ENCODE results near the gene S100A5. TPM values are rescaled to one million over a fixed set of nuclear protein-coding genes. Genes with fewer than 3 reads are reported as not detected.

Gene S100A5
- total RNA-seq, 1 experiment from 2014 or later: not detected

DNA sequence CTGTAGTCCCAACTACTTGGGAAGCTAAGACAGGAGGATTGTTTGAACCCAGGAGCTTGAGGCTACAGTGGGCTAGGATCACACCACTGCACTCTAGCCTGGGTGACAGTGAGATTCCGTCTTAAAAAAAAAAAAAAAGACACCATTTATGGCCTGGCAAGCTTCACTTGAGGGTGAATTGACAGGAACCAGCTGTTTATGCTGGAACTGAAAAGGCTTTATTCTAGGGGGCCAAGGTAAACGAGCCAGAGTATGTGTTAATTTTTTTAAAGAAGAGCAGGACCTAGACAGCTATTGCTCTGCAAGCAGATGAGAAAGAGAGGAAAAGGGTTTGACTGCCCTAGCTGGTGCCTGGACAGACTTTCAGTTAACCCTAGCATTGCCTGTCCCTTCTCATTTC, 42.0 kb downstream of the S100A5 start:
- no TSS peak for BruUV-seq (replicated peaks)
- TF ChIP-seq, protein P1, sequence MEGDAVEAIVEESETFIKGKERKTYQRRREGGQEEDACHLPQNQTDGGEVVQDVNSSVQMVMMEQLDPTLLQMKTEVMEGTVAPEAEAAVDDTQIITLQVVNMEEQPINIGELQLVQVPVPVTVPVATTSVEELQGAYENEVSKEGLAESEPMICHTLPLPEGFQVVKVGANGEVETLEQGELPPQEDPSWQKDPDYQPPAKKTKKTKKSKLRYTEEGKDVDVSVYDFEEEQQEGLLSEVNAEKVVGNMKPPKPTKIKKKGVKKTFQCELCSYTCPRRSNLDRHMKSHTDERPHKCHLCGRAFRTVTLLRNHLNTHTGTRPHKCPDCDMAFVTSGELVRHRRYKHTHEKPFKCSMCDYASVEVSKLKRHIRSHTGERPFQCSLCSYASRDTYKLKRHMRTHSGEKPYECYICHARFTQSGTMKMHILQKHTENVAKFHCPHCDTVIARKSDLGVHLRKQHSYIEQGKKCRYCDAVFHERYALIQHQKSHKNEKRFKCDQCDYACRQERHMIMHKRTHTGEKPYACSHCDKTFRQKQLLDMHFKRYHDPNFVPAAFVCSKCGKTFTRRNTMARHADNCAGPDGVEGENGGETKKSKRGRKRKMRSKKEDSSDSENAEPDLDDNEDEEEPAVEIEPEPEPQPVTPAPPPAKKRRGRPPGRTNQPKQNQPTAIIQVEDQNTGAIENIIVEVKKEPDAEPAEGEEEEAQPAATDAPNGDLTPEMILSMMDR (IDR thresholded peaks at IDR 0.05; ENCODE audit: unreplicated experiment): no peak
- H3K4me3 Mint-ChIP-seq (ENCODE audit: low read depth, unreplicated experiment): no peak overlapping the region
- no peaks in the 10 kb centered on the region for H3K4me1 Mint-ChIP-seq (ENCODE audit: low read depth, unreplicated experiment)
- intact Hi-C loops (cut with micrococcal nuclease; ENCODE audit: unreplicated experiment): no loop called here
- no peak for DNase-seq
- no peaks in the 10 kb centered on the region for H3K36me3 Mint-ChIP-seq (ENCODE audit: insufficient read depth, unreplicated experiment)
- no peaks in the 10 kb centered on the region for H3K9me3 Mint-ChIP-seq (ENCODE audit: low read depth, unreplicated experiment)
- CTCF ChIA-PET: no interaction called here
- peaks cover 62% of the 10 kb centered on the region for H3K27me3 Mint-ChIP-seq (ENCODE audit: unreplicated experiment)
- H3K27ac Mint-ChIP-seq (ENCODE audit: unreplicated experiment): no peak overlapping the region

DNA sequence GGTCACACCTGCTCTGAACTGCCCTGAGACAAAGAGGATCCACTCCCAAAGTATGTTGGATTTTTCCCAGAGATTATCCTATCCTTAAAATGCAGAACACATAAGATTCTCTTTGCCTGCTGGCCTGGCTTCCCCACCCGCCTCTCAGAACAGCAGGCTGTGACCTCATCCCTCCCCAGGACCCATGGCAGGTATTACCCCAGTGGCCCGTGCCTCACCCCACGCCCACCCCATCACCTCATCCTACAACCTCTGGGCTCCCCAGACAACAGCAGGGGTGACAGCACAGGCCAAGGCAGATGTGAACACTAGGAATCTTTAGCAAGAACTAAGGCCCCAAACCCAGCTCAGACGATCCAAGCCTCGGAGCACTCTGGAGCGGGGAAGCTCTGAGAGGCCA, 45.2 kb downstream of the S100A5 start:
- no peaks in the 10 kb centered on the region for H3K9me3 Mint-ChIP-seq (ENCODE audit: low read depth, unreplicated experiment)
- H3K27me3 Mint-ChIP-seq (ENCODE audit: unreplicated experiment): peaks cover 75% of the 10 kb centered on the region
- CTCF ChIA-PET: interaction anchor here (0.7 to 3.2 kb wide), 7 partner anchors 11 to 254 kb away, joined by 3 to 58 read pairs (median 4); partner anchors contain the start of genes PGLYRP4 and S100A9

DNA sequence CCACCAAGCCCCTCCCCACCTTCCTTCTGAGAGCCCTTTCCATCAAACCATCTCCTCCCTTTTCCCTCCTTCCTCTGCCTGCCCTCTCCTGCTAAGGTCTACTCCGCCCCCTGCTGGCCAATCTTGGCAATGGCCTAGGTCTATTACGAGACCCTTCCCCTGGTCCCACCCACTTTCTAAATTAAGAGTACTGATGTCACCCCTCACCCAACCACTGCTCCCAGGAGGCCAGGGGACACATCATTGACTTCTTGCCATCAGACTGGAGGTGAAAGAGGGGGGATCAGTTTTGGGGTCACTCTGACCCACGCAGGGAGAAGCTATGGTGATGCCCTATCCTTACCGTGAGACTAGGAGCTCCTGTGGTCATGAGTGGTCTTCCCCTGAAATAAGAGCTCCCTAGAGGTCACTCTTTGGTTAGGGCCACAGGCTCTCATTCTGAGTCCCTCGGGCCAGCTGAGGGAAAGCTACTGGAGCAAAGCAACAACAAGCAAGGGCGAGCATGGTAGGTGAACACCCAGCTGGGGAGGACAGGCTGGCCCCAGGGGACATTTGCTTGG, 45.7 kb downstream of the S100A5 start:
- H3K27ac Mint-ChIP-seq (ENCODE audit: unreplicated experiment): no peak overlapping the region
- peaks cover 71% of the 10 kb centered on the region for H3K27me3 Mint-ChIP-seq (ENCODE audit: unreplicated experiment)
- H3K36me3 Mint-ChIP-seq (ENCODE audit: insufficient read depth, unreplicated experiment): no peaks in the 10 kb centered on the region
- peak; percentile 91 for DNase-seq
- intact Hi-C loops (cut with micrococcal nuclease; ENCODE audit: unreplicated experiment): loop anchor here (1.0 to 2.0 kb wide), 2 partner anchors 28 to 143 kb away; no protein-coding TSS in a partner anchor
- TF ChIP-seq, protein P1 (IDR thresholded peaks at IDR 0.05; ENCODE audit: unreplicated experiment): peak; percentile 97
- H3K9me3 Mint-ChIP-seq (ENCODE audit: low read depth, unreplicated experiment): no peaks in the 10 kb centered on the region
- no TSS peak for BruUV-seq (replicated peaks)
- peaks cover 8% of the 10 kb centered on the region for H3K4me1 Mint-ChIP-seq (ENCODE audit: low read depth, unreplicated experiment)
- CTCF ChIA-PET: interaction anchor here (0.7 to 3.2 kb wide), 7 partner anchors 10 to 254 kb away, joined by 3 to 58 read pairs (median 4); partner anchors contain the start of genes PGLYRP4 and S100A9
- H3K4me3 Mint-ChIP-seq (ENCODE audit: low read depth, unreplicated experiment): no peak overlapping the region

More for the DNA sequence above, 45.2 kb downstream of the S100A5 start:
- DNase-seq: no peak
- Mint-ChIP-seq H3K36me3 (ENCODE audit: insufficient read depth, unreplicated experiment) (no peaks in the 10 kb centered on the region), H3K27ac (ENCODE audit: unreplicated experiment) (no peak overlapping the region), H3K4me1 (ENCODE audit: low read depth, unreplicated experiment) (peaks cover 4% of the 10 kb centered on the region), H3K4me3 (ENCODE audit: low read depth, unreplicated experiment) (no peak overlapping the region)
- TF ChIP-seq, protein P1 (IDR thresholded peaks at IDR 0.05; ENCODE audit: unreplicated experiment): no peak
- BruUV-seq (replicated peaks): no TSS peak
- intact Hi-C loops (cut with micrococcal nuclease; ENCODE audit: unreplicated experiment): loop anchor here (1.0 to 2.0 kb wide), 2 partner anchors 29 to 143 kb away; no protein-coding TSS in a partner anchor

DNA sequence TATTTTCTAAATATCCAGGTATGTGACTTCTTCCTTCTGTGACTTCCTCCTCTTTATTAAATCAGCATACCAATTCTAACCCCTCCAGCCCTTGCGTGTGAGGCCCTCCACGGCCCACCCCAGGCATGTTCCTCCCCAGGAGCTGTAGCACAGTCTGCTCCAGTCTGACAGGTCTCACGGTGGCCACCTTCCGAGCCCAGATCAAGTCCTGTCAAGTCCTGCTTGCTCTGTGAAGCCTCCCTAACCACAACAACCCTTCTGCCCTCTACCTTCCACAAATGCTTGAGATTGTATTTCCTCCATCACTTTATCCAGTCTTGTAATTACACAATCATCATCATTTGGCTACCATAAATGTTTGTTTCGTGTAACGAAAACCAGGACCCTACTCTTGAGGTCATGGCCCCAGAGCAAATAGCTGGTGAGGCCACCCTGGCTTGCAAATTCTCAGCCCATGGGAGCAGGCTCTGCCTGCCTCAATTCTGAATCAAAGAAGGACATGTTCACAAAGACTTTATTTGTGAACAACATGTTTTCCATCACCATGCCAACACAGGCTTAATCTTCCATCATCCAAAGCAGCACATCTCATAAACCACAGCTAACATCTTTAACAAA, 47.3 kb downstream of the S100A5 start:
- no peaks in the 10 kb centered on the region for H3K36me3 Mint-ChIP-seq (ENCODE audit: insufficient read depth, unreplicated experiment)
- no peaks in the 10 kb centered on the region for H3K9me3 Mint-ChIP-seq (ENCODE audit: low read depth, unreplicated experiment)
- no peak overlapping the region for H3K27ac Mint-ChIP-seq (ENCODE audit: unreplicated experiment)
- no peak for DNase-seq
- CTCF ChIA-PET: interaction anchor here (0.6 to 3.2 kb wide), 2 partner anchors 53 to 140 kb away, joined by 3 to 58 read pairs; no protein-coding TSS in a partner anchor
- H3K4me3 Mint-ChIP-seq (ENCODE audit: low read depth, unreplicated experiment): no peak overlapping the region
- H3K27me3 Mint-ChIP-seq (ENCODE audit: unreplicated experiment): peaks cover 55% of the 10 kb centered on the region
- H3K4me1 Mint-ChIP-seq (ENCODE audit: low read depth, unreplicated experiment): peaks cover 8% of the 10 kb centered on the region
- no TSS peak for BruUV-seq (replicated peaks)
- TF ChIP-seq, protein P1 (IDR thresholded peaks at IDR 0.05; ENCODE audit: unreplicated experiment): no peak
- intact Hi-C loops (cut with micrococcal nuclease; ENCODE audit: unreplicated experiment): no loop called here

Measured in Calu3 (cell line).